AG04450 (cell line): ENCODE data around the gene SYPL1. TPM values are rescaled to one million over a fixed set of nuclear protein-coding genes. Genes with fewer than 3 reads are reported as not detected.

Experiments used
- CTCF ChIA-PET: fragments of 300-600, 350-600 bp; formaldehyde crosslinking; extraction: SDS; loops from one replicate; lab custom pipeline; 2022; ENCODE audit warnings: antibody characterized with exemption, inconsistent platforms; lab: Charles Lee
- POLR2A ChIA-PET: fragments of 350-600 bp; formaldehyde crosslinking; extraction: SDS; loops from one replicate; lab custom pipeline; 2021; ENCODE audit warnings: antibody characterized with exemption, inconsistent platforms; lab: Yijun Ruan, JAX
- DNase-seq: peaks from one replicate; pipeline ENCODE4 v3.0.0-alpha.2; 2011; ENCODE audit warnings: low read depth, low spot score
- H3K27ac ChIP-seq: one replicate; pipeline ENCODE4 v1.5.1; 2012; ENCODE audit warnings: low read depth, low read length, control low read depth
- H3K27me3 ChIP-seq: one replicate; pipeline ENCODE4 v1.6.0; 2012; ENCODE audit warnings: low read length; ENCODE audit not compliant: control insufficient read depth, insufficient read depth
- H3K4me3 ChIP-seq: 2 replicates; pipeline ENCODE4 v1.5.1; 2011; ENCODE audit warnings: mild to moderate bottlenecking, low read depth, low read length, control low read depth
- H3K9me3 ChIP-seq: 2 replicates; pipeline ENCODE4 v1.5.1; 2012; ENCODE audit warnings: low read length; ENCODE audit not compliant: control insufficient read depth, insufficient read depth
- polyA plus RNA-seq: library from polyadenylated mRNA; depleted of rRNA; stranded (reverse); fragments of >200 nt; gene quantifications from 2 replicates; pipeline ENCODE4 v1.2.3, GENCODE V29; 2011
- TF ChIP-seq, protein P1 (sequence below): IDR thresholded peaks from 2 replicates; pipeline ENCODE4 v1.5.1; 2011; ENCODE audit warnings: low read depth, low read length, control low read depth, inconsistent platforms

SYPL1 gene
- polyA plus RNA-seq, 1 experiment: 84.7 TPM

DNA sequence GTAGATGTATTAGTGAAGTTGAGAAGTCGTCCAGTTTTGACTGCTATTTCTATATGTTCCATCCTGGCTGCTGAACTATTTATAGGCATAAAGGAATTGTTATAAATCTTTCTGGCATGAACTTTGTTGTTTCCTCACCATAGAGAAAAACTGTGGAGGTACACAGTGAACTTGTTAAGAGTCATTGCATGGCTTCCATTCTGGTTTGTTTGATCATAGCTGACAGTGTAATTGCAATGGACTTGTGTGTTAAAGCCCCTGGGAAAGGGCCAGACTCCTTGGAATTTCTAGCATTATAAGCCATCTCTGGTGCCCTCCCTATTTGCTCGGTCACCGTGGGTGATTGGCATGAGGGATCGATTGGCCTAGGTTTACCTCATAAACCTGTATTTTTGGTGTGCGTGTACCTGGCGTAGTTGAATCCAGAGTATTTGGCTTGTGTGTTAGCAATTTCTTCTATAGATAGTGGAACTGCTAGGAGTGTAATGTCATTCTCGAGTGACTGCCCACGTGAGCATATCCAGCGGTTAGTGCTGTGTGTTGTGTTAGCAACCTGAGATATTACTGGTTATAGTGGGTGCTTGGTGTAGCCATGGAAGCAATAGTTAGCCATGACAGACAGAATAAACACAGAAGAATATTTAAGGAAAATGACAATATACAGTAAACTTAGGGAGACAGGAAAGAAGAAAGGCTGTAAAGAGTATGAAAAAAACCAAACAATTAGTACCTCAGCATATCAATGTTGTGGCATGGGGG is 5.9 kb upstream of the SYPL1 start:
- Histone ChIP-seq H3K27ac (no peak overlapping the region), H3K27me3 (peaks cover 2% of the 10 kb centered on the region), H3K4me3 (no peak overlapping the region), H3K9me3 (no peaks in the 10 kb centered on the region)
- no peak for DNase-seq
- TF ChIP-seq, protein P1, sequence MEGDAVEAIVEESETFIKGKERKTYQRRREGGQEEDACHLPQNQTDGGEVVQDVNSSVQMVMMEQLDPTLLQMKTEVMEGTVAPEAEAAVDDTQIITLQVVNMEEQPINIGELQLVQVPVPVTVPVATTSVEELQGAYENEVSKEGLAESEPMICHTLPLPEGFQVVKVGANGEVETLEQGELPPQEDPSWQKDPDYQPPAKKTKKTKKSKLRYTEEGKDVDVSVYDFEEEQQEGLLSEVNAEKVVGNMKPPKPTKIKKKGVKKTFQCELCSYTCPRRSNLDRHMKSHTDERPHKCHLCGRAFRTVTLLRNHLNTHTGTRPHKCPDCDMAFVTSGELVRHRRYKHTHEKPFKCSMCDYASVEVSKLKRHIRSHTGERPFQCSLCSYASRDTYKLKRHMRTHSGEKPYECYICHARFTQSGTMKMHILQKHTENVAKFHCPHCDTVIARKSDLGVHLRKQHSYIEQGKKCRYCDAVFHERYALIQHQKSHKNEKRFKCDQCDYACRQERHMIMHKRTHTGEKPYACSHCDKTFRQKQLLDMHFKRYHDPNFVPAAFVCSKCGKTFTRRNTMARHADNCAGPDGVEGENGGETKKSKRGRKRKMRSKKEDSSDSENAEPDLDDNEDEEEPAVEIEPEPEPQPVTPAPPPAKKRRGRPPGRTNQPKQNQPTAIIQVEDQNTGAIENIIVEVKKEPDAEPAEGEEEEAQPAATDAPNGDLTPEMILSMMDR: no peak
- POLR2A ChIA-PET: no interaction called here
- CTCF ChIA-PET: interaction anchor here (1.2 kb wide), 1 partner anchor 36 kb away, joined by 3 read pairs; no protein-coding TSS in a partner anchor

DNA sequence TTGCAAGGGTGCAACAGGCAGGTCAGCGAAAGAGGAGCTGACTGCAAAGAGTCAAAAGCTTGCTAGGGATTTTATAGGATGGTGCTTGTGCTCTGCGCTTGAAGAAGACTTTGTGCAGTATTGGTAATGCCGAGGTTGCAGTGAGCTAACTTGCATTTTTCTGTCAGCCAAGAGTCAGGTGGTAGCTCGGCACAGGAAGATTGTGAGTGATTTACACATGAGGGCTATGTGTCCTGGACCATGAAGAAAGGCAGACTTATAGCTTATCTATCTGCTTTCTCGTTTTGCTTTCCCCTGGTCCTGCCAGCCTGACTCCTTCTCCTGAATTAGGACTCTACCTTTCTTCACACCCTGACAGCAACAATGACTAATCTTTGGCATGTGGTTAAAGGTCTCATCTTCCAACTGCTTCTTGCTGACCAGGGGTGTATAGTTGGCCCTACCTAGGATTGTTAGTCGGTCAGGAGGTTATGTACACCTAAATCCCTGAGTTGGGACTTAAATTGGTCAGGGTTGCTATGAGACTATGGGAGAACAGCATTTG is 4.1 kb upstream of the SYPL1 start:
- H3K4me3 ChIP-seq: no peak overlapping the region
- POLR2A ChIA-PET: no interaction called here

DNA sequence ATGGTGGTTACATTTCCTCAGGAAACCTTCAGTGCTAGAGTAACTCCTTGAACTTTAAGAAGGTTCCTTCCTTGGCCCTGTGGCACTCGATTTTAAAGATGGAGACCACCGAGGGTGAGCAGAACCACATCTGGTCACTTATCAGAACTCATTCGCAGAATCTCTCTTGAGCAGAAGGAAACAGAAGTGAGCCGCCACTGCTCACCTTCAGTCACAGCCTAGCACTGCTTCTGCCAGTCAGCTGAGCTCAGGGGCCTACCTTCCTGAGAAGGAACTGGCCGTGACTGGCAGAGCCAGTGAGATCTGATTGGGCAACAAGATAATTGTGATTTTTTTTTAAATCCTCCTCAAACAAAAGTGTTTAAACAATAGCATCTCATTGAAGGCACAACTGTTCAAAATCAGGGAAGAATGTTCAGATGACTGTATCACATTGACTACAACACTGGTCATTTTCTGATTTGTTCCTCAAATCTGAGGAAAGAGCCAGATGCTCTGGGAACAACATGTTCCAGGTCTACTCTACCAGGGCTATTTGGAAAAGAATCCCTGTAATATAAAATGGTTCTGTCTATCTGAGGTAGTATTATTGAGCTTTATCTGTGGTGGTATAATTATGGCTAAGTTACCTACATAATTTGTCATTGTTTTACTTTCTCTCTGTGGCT is 2.7 kb upstream of the SYPL1 start:
- CTCF ChIA-PET: no interaction called here
- TF ChIP-seq, protein P1: no peak
- Histone ChIP-seq H3K27me3 (peaks cover 2% of the 10 kb centered on the region), H3K9me3 (no peaks in the 10 kb centered on the region), H3K4me3 (no peak overlapping the region), H3K27ac (no peak overlapping the region)
- POLR2A ChIA-PET: no interaction called here
- DNase-seq: no peak

More for the DNA sequence above, 4.1 kb upstream of the SYPL1 start:
- no peak for DNase-seq
- no peaks in the 10 kb centered on the region for H3K9me3 ChIP-seq
- H3K27ac ChIP-seq: no peak overlapping the region
- CTCF ChIA-PET: interaction anchor here (1.2 kb wide), 1 partner anchor 37 kb away, joined by 3 read pairs; no protein-coding TSS in a partner anchor
- peaks cover 2% of the 10 kb centered on the region for H3K27me3 ChIP-seq
- TF ChIP-seq, protein P1: no peak

DNA sequence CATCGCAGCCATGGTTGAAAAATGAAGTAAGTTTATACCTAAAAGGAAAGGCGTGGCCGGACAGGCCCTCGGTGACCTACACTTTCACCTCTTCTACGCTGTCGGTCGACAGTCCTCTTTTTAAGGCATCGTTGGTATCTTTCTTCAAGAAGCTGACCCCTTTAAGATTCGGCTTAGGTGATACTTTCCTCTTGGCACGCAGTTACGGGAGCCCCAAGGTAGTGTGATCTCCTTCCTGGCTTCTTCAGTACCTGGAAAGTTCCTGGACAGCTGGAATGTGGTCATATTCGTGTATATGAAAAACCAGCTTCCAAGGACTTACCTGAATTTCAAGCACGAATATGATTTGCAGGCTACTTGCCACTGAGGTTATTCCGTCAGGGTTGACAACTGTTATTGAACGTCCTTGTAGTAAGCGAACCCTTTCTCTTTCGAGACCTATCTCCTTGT is 885 bp upstream of the SYPL1 start:
- no peaks in the 10 kb centered on the region for H3K9me3 ChIP-seq
- DNase-seq: no peak
- H3K4me3 ChIP-seq: peak overlapping the region; percentile 59
- H3K27ac ChIP-seq: peak overlapping the region; percentile 76
- CTCF ChIA-PET: interaction anchor here (1.2 to 2.1 kb wide), 3 partner anchors 13 to 41 kb away, joined by 3 to 12 read pairs (median 3); no protein-coding TSS in a partner anchor
- TF ChIP-seq, protein P1: no peak
- H3K27me3 ChIP-seq: peaks cover 2% of the 10 kb centered on the region
- POLR2A ChIA-PET: no interaction called here
